Erythroblast (primary cell): ENCODE measurements around the gene PKP3.

Source experiments
- DNase-seq, 2 experiments: peaks; one replicate each; lab custom pipeline; 2025; lab: John Stamatoyannopoulos, UW
- GATA1 ChIP-seq: IDR thresholded peaks from 2 replicates; pipeline ENCODE4 v1.6.1; 2011; ENCODE audit warnings: low read depth, mild to moderate bottlenecking, control low read depth, low read length, moderate library complexity
- POLR2A ChIP-seq: IDR thresholded peaks from 2 replicates; pipeline ENCODE4 v1.6.1; 2011; ENCODE audit warnings: mild to moderate bottlenecking, low read length

Gene PKP3

GRCh38 chr11:368414-369335, 25.3 kb upstream of the PKP3 start:
- TF ChIP-seq POLR2A (no peak), GATA1 (no peak)
- DNase-seq: no peak

GRCh38 chr11:369336-370018, 24.5 kb upstream of the PKP3 start, which contains the start of gene B4GALNT4:
TSS of gene B4GALNT4 (plus strand) at chr11:369499. CDS start at chr11:369804, 305 bp downstream.
- no peak for DNase-seq
- no peak for TF ChIP-seq GATA1
- TF ChIP-seq POLR2A: no peak

- DNase-seq: no peak
- TF ChIP-seq POLR2A (no peak), GATA1 (no peak)
Observed at GRCh38 chr11:370070-370941, 23.7 kb upstream of the PKP3 start.

GRCh38 chr11:371051-371450, 23.0 kb upstream of the PKP3 start:
- TF ChIP-seq POLR2A: no peak
- TF ChIP-seq GATA1: no peak
- DNase-seq: no peak

GRCh38 chr11:371716-372590, 22.1 kb upstream of the PKP3 start:
- TF ChIP-seq POLR2A: no peak
- TF ChIP-seq GATA1: no peak
- DNase-seq: no peak

- TF ChIP-seq GATA1 (no peak), POLR2A (no peak)
- DNase-seq: no peak
Observed at GRCh38 chr11:372809-373715, 20.9 kb upstream of the PKP3 start.

- TF ChIP-seq POLR2A: no peak
- TF ChIP-seq GATA1: no peak
- DNase-seq: no peak
Observed at GRCh38 chr11:373716-374551, 20.1 kb upstream of the PKP3 start.

GRCh38 chr11:375065-376025, 18.7 kb upstream of the PKP3 start:
- TF ChIP-seq POLR2A (no peak), GATA1 (no peak)
- DNase-seq: no peak

GRCh38 chr11:376531-377173, 17.4 kb upstream of the PKP3 start:
- TF ChIP-seq GATA1: no peak
- TF ChIP-seq POLR2A: no peak
- DNase-seq: no peak
